Panc1 (cell line): Measurements from ENCODE around the gene FRRS1L. TPM values are rescaled to one million over a fixed set of nuclear protein-coding genes. Genes with fewer than 3 reads are reported as not detected.

Experiments
- ATAC-seq: fragments of 200-7000 bp; cut with Tn5 transposase; 2 replicates; pipeline ENCODE4 v1.9.1; 2020; ENCODE audit warnings: mild to moderate bottlenecking, moderate library complexity
- BruUV-seq: library from RNA; stranded (reverse); fragments of 400-500 nt; replicated peaks from 2 replicates; lab custom pipeline; 2021; lab: Mats Ljungman, UMichigan
- CTCF ChIA-PET: fragments of 300-600 bp; sonication (Branson Sonifier 250); formaldehyde crosslinking; loops from one replicate; lab custom pipeline; 2022; ENCODE audit warnings: antibody characterized with exemption; lab: Charles Lee
- POLR2A ChIA-PET: fragments of 300-600 bp; sonication (Branson Sonifier 250); formaldehyde crosslinking; loops from one replicate; lab custom pipeline; 2022; ENCODE audit warnings: antibody characterized with exemption; lab: Charles Lee
- DNase-seq: peaks from one replicate; pipeline ENCODE4 v3.0.0-alpha.2; 2010; ENCODE audit warnings: low read depth, low spot score
- H3K27ac ChIP-seq: 2 replicates; pipeline ENCODE4 v1.5.1; 2011; ENCODE audit warnings: mild to moderate bottlenecking, low read length, inconsistent platforms
- H3K27me3 ChIP-seq: fragments of 200-500 bp; sonication (Bioruptor generic); 2 replicates; pipeline ENCODE4 v1.6.0; 2014; ENCODE audit warnings: low read length, inconsistent platforms; ENCODE audit not compliant: control insufficient read depth, insufficient read depth
- H3K36me3 ChIP-seq: fragments of 200-500 bp; sonication (Bioruptor generic); 2 replicates; pipeline ENCODE4 v1.5.1; 2014; ENCODE audit warnings: inconsistent platforms, mild to moderate bottlenecking, low read length, moderate library complexity; ENCODE audit not compliant: control insufficient read depth, insufficient read depth
- H3K4me1 ChIP-seq: 2 replicates; pipeline ENCODE4 v1.5.1; 2011; ENCODE audit warnings: inconsistent platforms, mild to moderate bottlenecking, low read length, moderate library complexity; ENCODE audit not compliant: control insufficient read depth, insufficient read depth
- H3K4me3 ChIP-seq, 2 experiments: 2 replicates each; pipeline ENCODE4 v1.5.1; 2011 to 2012; ENCODE audit warnings: low read depth in 2 of 2, low read length in 2 of 2, mild to moderate bottlenecking in 2 of 2, inconsistent platforms in 1 of 2, moderate library complexity in 1 of 2
- H3K9me3 ChIP-seq: fragments of 200-500 bp; sonication (Bioruptor generic); 2 replicates; pipeline ENCODE4 v1.5.1; 2014; ENCODE audit warnings: low read depth, mild to moderate bottlenecking, inconsistent platforms, low read length, moderate library complexity; ENCODE audit not compliant: control insufficient read depth, insufficient read depth
- CTCF ChIP-seq: fragments of 450-650 bp; IDR thresholded peaks from 2 replicates; pipeline ENCODE4 v1.5.1; 2017; ENCODE audit warnings: mild to moderate bottlenecking
- POLR2AphosphoS5 ChIP-seq: IDR thresholded peaks from 2 replicates; pipeline ENCODE4 v1.6.1; 2012; ENCODE audit warnings: mild to moderate bottlenecking, low read depth, low read length, moderate library complexity
- REST ChIP-seq, 2 experiments: IDR thresholded peaks; 2 replicates each; pipeline ENCODE4 v1.6.1; 2011 to 2012; ENCODE audit warnings: low read depth in 2 of 2, control low read depth in 1 of 2, low read length in 1 of 2, mild to moderate bottlenecking in 1 of 2, moderate library complexity in 1 of 2; ENCODE audit not compliant: insufficient read depth in 1 of 2
- SIN3A ChIP-seq: IDR thresholded peaks from 2 replicates; pipeline ENCODE4 v1.6.1; 2012; ENCODE audit warnings: low read depth, mild to moderate bottlenecking, low read length, moderate library complexity, borderline replicate concordance; ENCODE audit not compliant: insufficient read depth
- TCF7L2 ChIP-seq: IDR thresholded peaks from 2 replicates; pipeline ENCODE4 v1.6.1; 2011; ENCODE audit warnings: mild to moderate bottlenecking, low read depth, low read length, inconsistent platforms
- in situ Hi-C: cut with HindIII; loops from 2 replicates; pipeline ENCODE4 v1.10.0; 2016; ENCODE audit warnings: low sequenced_read_pairs, low pct_unique_long_range_greater_than_20kb
- intact Hi-C: fragments of 100-400 bp; cut with micrococcal nuclease; formaldehyde crosslinking; loops from one replicate; pipeline ENCODE4 v1.10.0; 2022; ENCODE audit not compliant: unreplicated experiment
- total RNA-seq: library from RNA; stranded (reverse); gene quantifications from one replicate; pipeline ENCODE4 v1.2.1, GENCODE V29; 2021; ENCODE audit not compliant: unreplicated experiment

Gene FRRS1L
- total RNA-seq, 1 experiment from 2014 or later, result 2.3 TPM

GRCh38 chr9:109164042-109164441 is 3.0 kb downstream of the FRRS1L start:
- no peaks in the 10 kb centered on the region for H3K27me3 ChIP-seq
- H3K9me3 ChIP-seq, result no peaks in the 10 kb centered on the region
- in situ Hi-C loops (no loop called here), intact Hi-C loops (no loop called here)
- ATAC-seq (no peak), DNase-seq (no peak)
- H3K27ac ChIP-seq, result no peak overlapping the region
- BruUV-seq, result no TSS peak
- no peak overlapping the region for H3K4me3 ChIP-seq
- no peaks in the 10 kb centered on the region for H3K4me1 ChIP-seq
- CTCF ChIA-PET, result no interaction called here
- POLR2A ChIA-PET, result no interaction called here
- TF ChIP-seq POLR2AphosphoS5 (no peak), CTCF (no peak), TCF7L2 (no peak), REST (IDR thresholded peaks at IDR 0.05; ENCODE audit: insufficient read depth in 1 of 2, low read depth in 2 of 2, low read length in 1 of 2) (no peak), SIN3A (no peak)
- no peaks in the 10 kb centered on the region for H3K36me3 ChIP-seq

GRCh38 chr9:109163194-109163593 is 3.9 kb downstream of the FRRS1L start:
- POLR2A ChIA-PET, result no interaction called here
- H3K4me3 ChIP-seq, result no peak overlapping the region
- no peak overlapping the region for H3K27ac ChIP-seq
- H3K36me3 ChIP-seq, result no peaks in the 10 kb centered on the region
- no peaks in the 10 kb centered on the region for H3K9me3 ChIP-seq
- intact Hi-C loops (no loop called here), in situ Hi-C loops (no loop called here)
- no TSS peak for BruUV-seq
- DNase-seq (no peak), ATAC-seq (no peak)
- no peaks in the 10 kb centered on the region for H3K27me3 ChIP-seq
- no peak for TF ChIP-seq TCF7L2
- no peak for TF ChIP-seq SIN3A
- TF ChIP-seq REST (IDR thresholded peaks at IDR 0.05; ENCODE audit: insufficient read depth in 1 of 2, low read depth in 2 of 2, low read length in 1 of 2), result no peak
- no peak for TF ChIP-seq POLR2AphosphoS5
- TF ChIP-seq CTCF, result no peak
- H3K4me1 ChIP-seq, result no peaks in the 10 kb centered on the region
- CTCF ChIA-PET, result no interaction called here
